Colonic mucosa (tissue), 4 donors: Measurements from ENCODE around the gene ST6GALNAC5. TPM values are rescaled to one million over a fixed set of nuclear protein-coding genes. Genes with fewer than 3 reads are reported as not detected.

Source experiments
- DNase-seq: peaks from one replicate; pipeline ENCODE4 v3.0.0-alpha.2; 2020
- H3K27ac ChIP-seq: fragments of 200-600 bp; one replicate; pipeline ENCODE4 v1.8.0; 2021
- H3K27me3 ChIP-seq: fragments of 200-600 bp; one replicate; pipeline ENCODE4 v1.8.0; 2021
- H3K36me3 ChIP-seq: fragments of 200-600 bp; one replicate; pipeline ENCODE4 v1.8.0; 2021
- H3K4me1 ChIP-seq: fragments of 200-600 bp; one replicate; pipeline ENCODE4 v1.8.0; 2021; ENCODE audit warnings: mild to moderate bottlenecking
- H3K4me3 ChIP-seq: fragments of 200-600 bp; one replicate; pipeline ENCODE4 v1.8.0; 2021
- H3K9ac ChIP-seq, 2 donors: one replicate each; pipeline ENCODE4 v1.7.0; 2013; ENCODE audit warnings: control low read depth in 2 of 2, low read depth in 2 of 2, low read length in 2 of 2
- H3K9me3 ChIP-seq: fragments of 200-600 bp; one replicate; pipeline ENCODE4 v1.8.0; 2021
- CTCF ChIP-seq: fragments of 200-600 bp; IDR thresholded peaks from one replicate; pipeline ENCODE4 v1.8.0; 2022; ENCODE audit warnings: antibody characterized with exemption, mild to moderate bottlenecking
- intact Hi-C: fragments of 100-400 bp; cut with DNase I; formaldehyde crosslinking; loops from one replicate; pipeline ENCODE4 v1.14.1; 2022
- total RNA-seq, 2 donors: library from RNA; stranded (reverse); fragmentation: NEBNext Ultra II Directional in 1 of 2; extraction: Animal tissue kit (Norgen Biotek cat#: 25700) in 1 of 2; gene quantifications; one replicate each; pipeline ENCODE4 v1.2.1, GENCODE V29; 2021
- donor health status: healthy.
- donor health status: DM: no; HTN: no; CAD: no.
- donor health status: DM: no; HTN: no; CAD: no.

Gene ST6GALNAC5
- total RNA-seq, 2 donors from 2014 or later = 2.1 to 2.2 TPM

GRCh38 chr1:77068013-77068412, 200.7 kb downstream of the ST6GALNAC5 start:
- H3K27me3 ChIP-seq = no peaks in the 10 kb centered on the region
- H3K36me3 ChIP-seq = no peaks in the 10 kb centered on the region
- intact Hi-C loops = no loop called here
- no peak for TF ChIP-seq CTCF
- no peak overlapping the region for H3K9ac ChIP-seq
- H3K4me3 ChIP-seq = no peak overlapping the region
- H3K4me1 ChIP-seq = no peaks in the 10 kb centered on the region
- H3K9me3 ChIP-seq = no peaks in the 10 kb centered on the region
- no peak overlapping the region for H3K27ac ChIP-seq
- DNase-seq = no peak

DNA sequence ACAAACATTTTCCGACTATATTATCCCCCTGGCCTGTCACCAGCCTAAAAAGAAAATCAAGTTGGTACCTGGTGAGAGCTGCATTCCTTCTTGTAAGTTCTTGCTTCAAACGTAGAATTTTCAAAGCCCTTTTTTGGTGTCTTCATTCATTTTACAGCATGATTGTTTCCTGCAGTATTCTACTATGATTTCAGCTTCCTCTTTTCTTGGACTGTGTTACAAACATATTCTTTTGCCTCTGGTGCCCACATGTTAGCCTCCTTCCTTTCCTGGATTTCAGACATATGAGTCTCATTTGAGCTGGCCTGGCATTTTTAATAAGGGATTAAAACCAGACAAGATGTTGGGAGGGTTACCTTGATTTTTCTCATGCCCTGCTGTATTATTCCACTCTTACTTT, 209.5 kb downstream of the ST6GALNAC5 start:
- Histone ChIP-seq H3K9me3 (no peaks in the 10 kb centered on the region), H3K27me3 (no peaks in the 10 kb centered on the region), H3K27ac (no peak overlapping the region), H3K36me3 (no peaks in the 10 kb centered on the region), H3K9ac (no peak overlapping the region), H3K4me1 (no peaks in the 10 kb centered on the region), H3K4me3 (no peak overlapping the region)
- DNase-seq = no peak
- intact Hi-C loops = no loop called here
- TF ChIP-seq CTCF = no peak

GRCh38 chr1:77081834-77082233, 214.6 kb downstream of the ST6GALNAC5 start:
- no peaks in the 10 kb centered on the region for H3K27me3 ChIP-seq
- TF ChIP-seq CTCF = no peak
- H3K9me3 ChIP-seq = no peaks in the 10 kb centered on the region
- intact Hi-C loops = no loop called here
- no peak overlapping the region for H3K27ac ChIP-seq
- no peaks in the 10 kb centered on the region for H3K36me3 ChIP-seq
- DNase-seq = no peak
- H3K4me3 ChIP-seq = no peak overlapping the region
- no peaks in the 10 kb centered on the region for H3K4me1 ChIP-seq
- H3K9ac ChIP-seq = no peak overlapping the region

DNA sequence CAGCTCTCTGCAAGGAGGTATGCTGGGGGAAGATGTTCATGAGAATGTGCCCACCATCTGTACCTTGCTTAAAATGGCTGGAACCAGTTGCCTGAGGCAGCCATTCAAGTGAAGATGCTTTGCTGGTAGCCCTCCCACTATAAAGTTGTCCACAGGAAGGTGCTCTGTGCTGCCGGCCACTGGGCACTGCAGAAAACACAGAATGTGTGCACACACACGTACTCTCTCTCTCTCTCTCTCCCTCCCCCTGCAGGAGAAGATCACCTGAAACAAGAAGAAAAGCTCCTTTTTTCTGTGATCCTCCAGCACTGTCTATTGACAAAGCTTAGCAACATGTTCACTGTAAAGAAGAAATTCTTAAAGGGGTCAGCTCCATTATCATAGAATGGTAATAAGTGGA, 217.2 kb downstream of the ST6GALNAC5 start:
- DNase-seq = no peak
- no peak for TF ChIP-seq CTCF
- Histone ChIP-seq H3K4me1 (no peaks in the 10 kb centered on the region), H3K9ac (no peak overlapping the region), H3K4me3 (no peak overlapping the region), H3K27me3 (no peaks in the 10 kb centered on the region), H3K36me3 (no peaks in the 10 kb centered on the region), H3K9me3 (no peaks in the 10 kb centered on the region), H3K27ac (no peak overlapping the region)
- intact Hi-C loops = no loop called here

GRCh38 chr1:77085109-77085508, 217.8 kb downstream of the ST6GALNAC5 start:
- Histone ChIP-seq H3K27ac (no peak overlapping the region), H3K9ac (no peak overlapping the region), H3K27me3 (no peaks in the 10 kb centered on the region), H3K9me3 (no peaks in the 10 kb centered on the region), H3K4me1 (no peaks in the 10 kb centered on the region), H3K4me3 (no peak overlapping the region), H3K36me3 (no peaks in the 10 kb centered on the region)
- TF ChIP-seq CTCF = no peak
- no peak for DNase-seq
- intact Hi-C loops = no loop called here

DNA sequence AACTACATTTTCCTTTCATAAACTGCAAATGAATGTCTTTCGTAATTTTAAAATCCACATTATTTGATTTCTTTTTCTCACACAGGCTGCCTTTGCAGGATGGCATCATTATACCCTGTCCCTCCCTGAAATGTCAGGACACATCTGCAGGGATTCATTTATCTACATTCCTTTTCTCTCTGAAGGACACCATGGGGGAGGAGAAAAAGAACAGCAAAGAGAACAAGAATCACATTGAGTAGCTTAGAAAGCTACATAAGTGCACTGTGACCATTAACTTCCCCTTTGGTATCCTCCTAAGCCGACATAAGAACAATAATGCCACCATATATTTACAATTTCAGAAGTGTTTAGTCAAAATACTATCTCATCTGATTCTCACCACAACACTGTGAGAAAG, 222.5 kb downstream of the ST6GALNAC5 start:
- Histone ChIP-seq H3K9ac (no peak overlapping the region), H3K27me3 (no peaks in the 10 kb centered on the region), H3K4me3 (no peak overlapping the region), H3K4me1 (no peaks in the 10 kb centered on the region), H3K36me3 (no peaks in the 10 kb centered on the region), H3K27ac (no peak overlapping the region), H3K9me3 (no peaks in the 10 kb centered on the region)
- intact Hi-C loops = no loop called here
- TF ChIP-seq CTCF = no peak
- no peak for DNase-seq
